NCI-H1105 treated with DMSO at 0.1 percent for 48 hours (cell line): ENCODE data around the gene CSE1L.
A peak's percentile ranks its signal among the peaks of the same experiment; 100 is the strongest.
"Not testable (repeated sequence)": the region's sequence is repeated elsewhere in the genome, so short reads cannot be mapped to it uniquely, and the experiment has no call there.

Source experiments
- DNase-seq: peaks from one replicate; lab custom pipeline; 2025; lab: John Stamatoyannopoulos, UW

Gene CSE1L

GRCh38 chr20:49046087-49046900, at the start of gene CSE1L:
CSE1L (plus strand) TSS chr20:49046312; CDS start chr20:49058464, 12,152 bp downstream.
- DNase-seq: peak; percentile 94

- peak; percentile 99 for DNase-seq
Measured at GRCh38 chr20:48999890-49000870, 45.9 kb upstream of the CSE1L start.

- DNase-seq: no peak
Measured at GRCh38 chr20:49001741-49002140, 44.4 kb upstream of the CSE1L start.

- DNase-seq: no peak
Measured at GRCh38 chr20:49006446-49006980, 39.6 kb upstream of the CSE1L start.

- DNase-seq: no peak
Measured at GRCh38 chr20:49009899-49010631, 36.0 kb upstream of the CSE1L start.

- DNase-seq: no peak
Measured at GRCh38 chr20:49024220-49024619, 21.9 kb upstream of the CSE1L start.

GRCh38 chr20:49028177-49028576, 17.9 kb upstream of the CSE1L start:
- not testable (repeated sequence) for DNase-seq

GRCh38 chr20:49028684-49029083, 17.4 kb upstream of the CSE1L start:
- DNase-seq: no peak

GRCh38 chr20:49029203-49029602, 16.9 kb upstream of the CSE1L start:
- no peak for DNase-seq

- no peak for DNase-seq
Measured at GRCh38 chr20:49030954-49031619, 15.0 kb upstream of the CSE1L start.

- DNase-seq: no peak
Measured at GRCh38 chr20:49032455-49032854, 13.7 kb upstream of the CSE1L start.

- peak; percentile 53 for DNase-seq
Measured at GRCh38 chr20:49034070-49034732, 11.9 kb upstream of the CSE1L start.

GRCh38 chr20:49037962-49038387, 8.1 kb upstream of the CSE1L start:
- DNase-seq: no peak

- DNase-seq: no peak
Measured at GRCh38 chr20:49039854-49040253, 6.3 kb upstream of the CSE1L start.

- DNase-seq: no peak
Measured at GRCh38 chr20:49043000-49043399, 3.1 kb upstream of the CSE1L start.

GRCh38 chr20:49045440-49046086, 549 bp upstream of the CSE1L start:
- DNase-seq: no peak

GRCh38 chr20:49052334-49052733, 6.2 kb downstream of the CSE1L start:
- no peak for DNase-seq

GRCh38 chr20:49054056-49054643, 8.0 kb downstream of the CSE1L start:
- DNase-seq: no peak

GRCh38 chr20:49063279-49063678, 17.2 kb downstream of the CSE1L start:
- DNase-seq: no peak

- no peak for DNase-seq
Measured at GRCh38 chr20:49074521-49074920, 28.4 kb downstream of the CSE1L start.
